Measurements from ENCODE around the gene SIL1. TPM values are rescaled to one million over a fixed set of nuclear protein-coding genes. Genes with fewer than 3 reads are reported as not detected.

Gene SIL1
- total RNA-seq, 1 donor from 2014 or later = 16.1 TPM

GRCh38 chr5:139091439-139092156, 106.6 kb downstream of the SIL1 start:
- H3K4me3 Mint-ChIP-seq = no peak overlapping the region
- TF ChIP-seq CTCF (IDR thresholded peaks at IDR 0.05) = no peak
- CTCF ChIA-PET = no interaction called here
- peaks cover 42% of the 10 kb centered on the region for H3K4me1 Mint-ChIP-seq
- no peak overlapping the region for H3K27ac Mint-ChIP-seq
- H3K36me3 Mint-ChIP-seq (ENCODE audit: low read depth) = peaks cover 2% of the 10 kb centered on the region
- ATAC-seq (ENCODE audit: low read depth) = no peak
- POLR2A ChIA-PET = no interaction called here
- no peaks in the 10 kb centered on the region for H3K27me3 Mint-ChIP-seq
- intact Hi-C loops (cut with micrococcal nuclease) = no loop called here
- DNase-seq = no peak
- no peaks in the 10 kb centered on the region for H3K9me3 Mint-ChIP-seq

- ChIA-PET CTCF (no interaction called here), POLR2A (no interaction called here)
- H3K4me3 Mint-ChIP-seq = no peak overlapping the region
- TF ChIP-seq CTCF (IDR thresholded peaks at IDR 0.05) = no peak
- no peaks in the 10 kb centered on the region for H3K27me3 Mint-ChIP-seq
- peaks cover 39% of the 10 kb centered on the region for H3K4me1 Mint-ChIP-seq
- no peaks in the 10 kb centered on the region for H3K9me3 Mint-ChIP-seq
- H3K27ac Mint-ChIP-seq = no peak overlapping the region
- DNase-seq = no peak
- H3K36me3 Mint-ChIP-seq (ENCODE audit: low read depth) = peaks cover 3% of the 10 kb centered on the region
- ATAC-seq (ENCODE audit: low read depth) = no peak
- intact Hi-C loops (cut with micrococcal nuclease) = no loop called here
Observed at GRCh38 chr5:139090581-139090980, 107.6 kb downstream of the SIL1 start.

- DNase-seq (no peak), ATAC-seq (ENCODE audit: low read depth) (no peak)
- TF ChIP-seq CTCF (IDR thresholded peaks at IDR 0.05) = no peak
- H3K27me3 Mint-ChIP-seq = no peaks in the 10 kb centered on the region
- no peak overlapping the region for H3K27ac Mint-ChIP-seq
- H3K4me1 Mint-ChIP-seq = peaks cover 17% of the 10 kb centered on the region
- H3K4me3 Mint-ChIP-seq = no peak overlapping the region
- intact Hi-C loops (cut with micrococcal nuclease) = no loop called here
- POLR2A ChIA-PET = no interaction called here
- peaks cover 2% of the 10 kb centered on the region for H3K9me3 Mint-ChIP-seq
- CTCF ChIA-PET = no interaction called here
- peaks cover 10% of the 10 kb centered on the region for H3K36me3 Mint-ChIP-seq (ENCODE audit: low read depth)
Observed at GRCh38 chr5:139088024-139088423, 110.1 kb downstream of the SIL1 start.

GRCh38 chr5:139082813-139083498, 115.2 kb downstream of the SIL1 start:
- Mint-ChIP-seq H3K27me3 (no peaks in the 10 kb centered on the region), H3K27ac (no peak overlapping the region), H3K9me3 (peaks cover 2% of the 10 kb centered on the region), H3K4me3 (no peak overlapping the region), H3K36me3 (ENCODE audit: low read depth) (peaks cover 13% of the 10 kb centered on the region), H3K4me1 (peaks cover 10% of the 10 kb centered on the region)
- no peak for DNase-seq
- intact Hi-C loops (cut with micrococcal nuclease) = no loop called here
- no peak for ATAC-seq (ENCODE audit: low read depth)
- CTCF ChIA-PET = no interaction called here
- POLR2A ChIA-PET = no interaction called here
- TF ChIP-seq CTCF (IDR thresholded peaks at IDR 0.05) = no peak

- no peaks in the 10 kb centered on the region for H3K27me3 Mint-ChIP-seq
Observed at GRCh38 chr5:139079991-139080610, 118.1 kb downstream of the SIL1 start.

More at GRCh38 chr5:139079991-139080610, 118.1 kb downstream of the SIL1 start:
- Mint-ChIP-seq H3K9me3 (no peaks in the 10 kb centered on the region), H3K4me3 (no peak overlapping the region), H3K4me1 (peaks cover 8% of the 10 kb centered on the region), H3K27ac (no peak overlapping the region), H3K36me3 (ENCODE audit: low read depth) (peaks cover 7% of the 10 kb centered on the region)
- DNase-seq = no peak
- no peak for TF ChIP-seq CTCF (IDR thresholded peaks at IDR 0.05)
- intact Hi-C loops (cut with micrococcal nuclease) = no loop called here
- ChIA-PET POLR2A (no interaction called here), CTCF (no interaction called here)
- ATAC-seq (ENCODE audit: low read depth) = no peak
